GM12864 (cell line): ENCODE results near the gene TET3.

ENCODE experiments used
- DNase-seq: peaks from one replicate; pipeline ENCODE4 v3.0.0-alpha.2; 2011; ENCODE audit warnings: low read depth
- H3K4me3 ChIP-seq: 2 replicates; pipeline ENCODE4 v1.5.1; 2011; ENCODE audit warnings: mild to moderate bottlenecking, low read depth, low read length, control low read depth
- CTCF ChIP-seq: IDR thresholded peaks from 2 replicates; pipeline ENCODE4 v1.5.1; 2011; ENCODE audit warnings: low read depth, mild to moderate bottlenecking, moderate library complexity, low read length, control low read depth, inconsistent platforms; ENCODE audit errors: missing control alignments

Gene TET3

GRCh38 chr2:74024216-74024615, 39.5 kb downstream of the TET3 start:
- TF ChIP-seq CTCF, result no peak
- DNase-seq, result no peak

GRCh38 chr2:74025971-74026612, 41.4 kb downstream of the TET3 start:
- no peak overlapping the region for H3K4me3 ChIP-seq
- TF ChIP-seq CTCF, result no peak
- no peak for DNase-seq

More at GRCh38 chr2:74024216-74024615, 39.5 kb downstream of the TET3 start:
- H3K4me3 ChIP-seq, result no peak overlapping the region

GRCh38 chr2:74026687-74027241, 42.1 kb downstream of the TET3 start:
- no peak for DNase-seq
- no peak overlapping the region for H3K4me3 ChIP-seq
- TF ChIP-seq CTCF, result no peak

- H3K4me3 ChIP-seq, result no peak overlapping the region
- TF ChIP-seq CTCF, result no peak
- no peak for DNase-seq
Measured at GRCh38 chr2:74027496-74027895, 42.8 kb downstream of the TET3 start.

- H3K4me3 ChIP-seq, result no peak overlapping the region
- TF ChIP-seq CTCF, result no peak
- DNase-seq, result no peak
Measured at GRCh38 chr2:74028290-74028689, 43.6 kb downstream of the TET3 start.

GRCh38 chr2:74028741-74029140, 44.0 kb downstream of the TET3 start:
- no peak for DNase-seq
- TF ChIP-seq CTCF, result no peak
- H3K4me3 ChIP-seq, result no peak overlapping the region

- no peak for DNase-seq
- TF ChIP-seq CTCF, result no peak
- no peak overlapping the region for H3K4me3 ChIP-seq
Measured at GRCh38 chr2:74029714-74030397, 45.1 kb downstream of the TET3 start.
